Tibial artery (tissue), 4 donors: ENCODE data around the gene PDIA5.

Source experiments
- DNase-seq, 2 donors: peaks; one replicate each; pipeline ENCODE4 v3.0.0-alpha.2; 2019
- H3K27ac ChIP-seq, 2 donors: fragments of 200-600 bp; sonication (generic) in 1 of 2; 1 replicate in 1 of 2; 2 replicates in 1 of 2; pipeline ENCODE4 v1.5.1; 2018 to 2019; ENCODE audit warnings: mild to moderate bottlenecking in 1 of 2
- H3K27me3 ChIP-seq, 2 donors: fragments of 200-600 bp; sonication (generic) in 1 of 2; one replicate each; pipeline versions ENCODE4 v1.5.1 to v1.6.0; 2016 to 2019
- H3K36me3 ChIP-seq, 3 donors: fragments of 200-600 bp; sonication (generic) in 2 of 3; one replicate each; pipeline ENCODE4 v1.5.1; 2016 to 2019; ENCODE audit warnings: mild to moderate bottlenecking in 2 of 3
- H3K4me1 ChIP-seq, 4 donors: fragments of 200-600 bp; sonication (generic) in 2 of 4; 1 replicate in 3 of 4; 2 replicates in 1 of 4; pipeline ENCODE4 v1.5.1; 2016 to 2019
- H3K4me3 ChIP-seq, 2 donors: fragments of 200-600 bp; sonication (generic) in 1 of 2; 1 replicate in 1 of 2; 2 replicates in 1 of 2; pipeline ENCODE4 v1.5.1; 2018 to 2019; ENCODE audit warnings: mild to moderate bottlenecking in 2 of 2
- H3K9me3 ChIP-seq, 3 donors: fragments of 200-600 bp; sonication (generic) in 1 of 3; one replicate each; pipeline ENCODE4 v1.5.1; 2016 to 2019
- intact Hi-C: fragments of 100-400 bp; cut with DNase I; formaldehyde crosslinking; loops from one replicate; pipeline ENCODE4 v1.15.0; 2023; ENCODE audit warnings: low total_unique reads
- TF ChIP-seq, protein P1 (sequence below), 2 experiments: fragments of 200-600 bp in 1 of 2; fragments of 450-650 bp in 1 of 2; IDR thresholded peaks; one replicate each; pipeline ENCODE4 v1.5.1; 2017 to 2019; ENCODE audit warnings: antibody characterized with exemption in 2 of 2, mild to moderate bottlenecking in 1 of 2, moderate library complexity in 1 of 2

The PDIA5 gene

DNA sequence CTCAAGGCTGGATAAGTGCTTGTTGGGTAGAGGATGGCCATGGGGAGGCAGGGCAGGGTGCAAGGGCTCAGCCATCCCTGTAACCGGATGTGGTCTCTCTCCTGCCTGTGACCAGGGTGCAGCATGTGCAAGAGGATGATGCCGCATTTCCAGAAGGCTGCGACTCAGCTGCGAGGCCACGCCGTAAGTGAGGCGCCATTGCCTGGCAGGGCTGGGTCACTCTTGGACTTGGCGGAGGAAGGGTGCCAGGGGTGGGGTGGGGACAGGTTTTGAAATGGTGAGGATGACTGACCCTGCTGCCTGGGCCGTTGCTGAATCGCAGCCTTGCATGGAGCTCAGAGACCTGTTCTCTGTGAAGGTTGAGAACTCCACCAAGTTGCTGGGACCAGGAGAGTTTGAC lies 49.3 kb downstream of the PDIA5 start:
- Histone ChIP-seq H3K9me3 (no peaks in the 10 kb centered on the region), H3K4me3 (no peak overlapping the region), H3K27ac (no peak overlapping the region), H3K36me3 (peaks cover 0 to 78% (median 50%) of the 10 kb centered on the region in 3 donors), H3K27me3 (no peaks in the 10 kb centered on the region), H3K4me1 (peaks cover 0 to 9% (median 0%) of the 10 kb centered on the region in 4 donors)
- intact Hi-C loops: no loop called here
- TF ChIP-seq, protein P1, sequence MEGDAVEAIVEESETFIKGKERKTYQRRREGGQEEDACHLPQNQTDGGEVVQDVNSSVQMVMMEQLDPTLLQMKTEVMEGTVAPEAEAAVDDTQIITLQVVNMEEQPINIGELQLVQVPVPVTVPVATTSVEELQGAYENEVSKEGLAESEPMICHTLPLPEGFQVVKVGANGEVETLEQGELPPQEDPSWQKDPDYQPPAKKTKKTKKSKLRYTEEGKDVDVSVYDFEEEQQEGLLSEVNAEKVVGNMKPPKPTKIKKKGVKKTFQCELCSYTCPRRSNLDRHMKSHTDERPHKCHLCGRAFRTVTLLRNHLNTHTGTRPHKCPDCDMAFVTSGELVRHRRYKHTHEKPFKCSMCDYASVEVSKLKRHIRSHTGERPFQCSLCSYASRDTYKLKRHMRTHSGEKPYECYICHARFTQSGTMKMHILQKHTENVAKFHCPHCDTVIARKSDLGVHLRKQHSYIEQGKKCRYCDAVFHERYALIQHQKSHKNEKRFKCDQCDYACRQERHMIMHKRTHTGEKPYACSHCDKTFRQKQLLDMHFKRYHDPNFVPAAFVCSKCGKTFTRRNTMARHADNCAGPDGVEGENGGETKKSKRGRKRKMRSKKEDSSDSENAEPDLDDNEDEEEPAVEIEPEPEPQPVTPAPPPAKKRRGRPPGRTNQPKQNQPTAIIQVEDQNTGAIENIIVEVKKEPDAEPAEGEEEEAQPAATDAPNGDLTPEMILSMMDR (IDR thresholded peaks at IDR 0.05): no peak
- DNase-seq: no peak

DNA sequence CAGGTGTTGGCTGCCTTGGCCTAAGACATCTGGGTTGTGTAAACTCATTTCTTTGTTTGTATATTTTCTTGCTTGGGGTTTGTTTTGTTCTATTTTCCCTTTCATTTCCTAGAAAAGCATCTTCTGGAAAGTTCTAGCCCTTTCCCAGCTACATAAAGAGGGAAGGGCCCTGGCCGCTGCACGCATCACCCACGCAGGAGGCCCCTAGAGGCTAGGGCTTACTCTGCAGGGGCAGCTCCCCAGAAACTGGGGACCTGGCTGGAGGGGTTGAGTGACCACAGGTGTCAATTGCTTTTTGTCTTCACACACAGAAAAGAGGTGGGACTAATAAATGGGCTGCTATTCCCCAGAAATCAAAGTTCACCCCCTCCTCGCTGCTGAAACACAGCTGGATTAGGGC lies 52.6 kb downstream of the PDIA5 start:
- intact Hi-C loops: no loop called here
- no peaks in the 10 kb centered on the region for H3K9me3 ChIP-seq
- no peaks in the 10 kb centered on the region for H3K27me3 ChIP-seq
- DNase-seq: peak in 1 of 2 donors; percentile 9
- TF ChIP-seq, protein P1 (IDR thresholded peaks at IDR 0.05): no peak
- peaks cover 9 to 71% (median 41%) of the 10 kb centered on the region in 3 donors for H3K36me3 ChIP-seq
- no peak overlapping the region for H3K4me3 ChIP-seq
- H3K4me1 ChIP-seq: peaks cover 0 to 23% (median 6%) of the 10 kb centered on the region in 4 donors
- H3K27ac ChIP-seq: no peak overlapping the region

DNA sequence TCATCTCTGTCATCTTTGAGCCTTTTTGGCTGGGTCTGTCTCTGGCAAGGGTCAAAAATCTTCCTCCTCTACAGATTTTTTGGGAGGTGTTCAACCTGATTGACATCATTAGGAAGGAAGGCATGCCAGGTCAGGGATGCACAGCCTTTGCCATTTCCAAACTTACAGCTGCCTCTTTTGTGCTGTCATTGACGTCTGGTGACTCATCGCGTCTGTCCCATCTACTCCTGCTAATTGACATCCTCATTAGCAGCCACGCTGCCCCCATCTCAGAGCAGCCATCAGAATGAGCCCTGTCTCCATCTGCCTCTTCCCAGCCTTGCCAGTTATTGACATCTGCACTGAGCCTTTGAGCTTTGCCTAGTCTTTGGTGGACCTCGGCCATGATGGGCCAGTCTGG lies 53.0 kb downstream of the PDIA5 start:
- TF ChIP-seq, protein P1 (IDR thresholded peaks at IDR 0.05): no peak
- intact Hi-C loops: no loop called here
- peak in 1 of 2 donors; percentile 39 for DNase-seq
- no peaks in the 10 kb centered on the region for H3K27me3 ChIP-seq
- H3K36me3 ChIP-seq: peaks cover 14 to 71% (median 44%) of the 10 kb centered on the region in 3 donors
- H3K4me3 ChIP-seq: no peak overlapping the region
- H3K4me1 ChIP-seq: peaks cover 0 to 23% (median 6%) of the 10 kb centered on the region in 4 donors
- no peak overlapping the region for H3K27ac ChIP-seq
- no peaks in the 10 kb centered on the region for H3K9me3 ChIP-seq

DNA sequence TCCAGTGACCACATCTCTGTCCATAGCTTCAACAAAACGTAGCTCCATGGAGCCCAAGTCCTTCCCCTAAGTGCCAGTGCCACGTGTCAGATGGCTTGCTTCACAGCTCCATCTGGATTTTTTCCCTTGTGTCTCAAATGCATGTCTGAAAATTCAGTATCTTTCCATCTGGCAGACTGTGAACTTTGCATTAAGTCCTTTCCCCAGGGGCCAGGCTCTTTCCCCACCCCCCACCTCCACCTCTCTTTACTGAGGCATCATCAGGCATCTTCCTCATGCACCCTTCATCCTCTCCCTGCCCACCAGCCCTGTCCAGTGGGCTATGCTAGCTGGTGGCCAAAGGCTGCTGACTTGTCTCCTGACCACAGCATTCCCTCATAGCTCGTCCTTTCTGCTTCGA lies 53.7 kb downstream of the PDIA5 start:
- Histone ChIP-seq H3K27me3 (no peaks in the 10 kb centered on the region), H3K4me3 (no peak overlapping the region), H3K4me1 (peaks cover 0 to 23% (median 6%) of the 10 kb centered on the region in 4 donors), H3K9me3 (no peaks in the 10 kb centered on the region), H3K36me3 (peaks cover 21 to 71% (median 43%) of the 10 kb centered on the region in 3 donors), H3K27ac (no peak overlapping the region)
- DNase-seq: peak in 1 of 2 donors; percentile 40
- intact Hi-C loops: no loop called here
- TF ChIP-seq, protein P1 (IDR thresholded peaks at IDR 0.05): no peak

DNA sequence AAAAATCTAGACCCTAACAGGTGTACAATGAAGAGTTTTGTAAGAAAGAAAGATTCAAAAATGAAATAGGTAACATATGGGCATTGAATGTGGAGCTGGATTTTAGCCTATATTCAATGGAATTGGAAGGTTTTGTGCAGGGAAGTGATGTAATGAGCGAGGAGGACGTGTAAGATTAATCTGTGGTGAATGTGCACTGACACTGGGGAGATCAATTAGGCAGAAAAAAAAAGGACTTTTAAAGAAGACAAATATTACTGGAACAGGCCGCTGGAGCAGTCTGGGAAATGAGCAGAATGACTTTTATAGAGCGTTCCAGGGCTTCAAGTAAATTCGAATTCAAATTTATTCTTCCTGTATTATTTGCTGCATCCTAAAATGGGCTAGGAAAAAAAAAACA lies 55.2 kb downstream of the PDIA5 start:
- intact Hi-C loops: no loop called here
- H3K9me3 ChIP-seq: no peaks in the 10 kb centered on the region
- H3K27ac ChIP-seq: peak overlapping the region in 1 of 2 donors; percentile 34
- TF ChIP-seq, protein P1 (IDR thresholded peaks at IDR 0.05): no peak
- H3K27me3 ChIP-seq: no peaks in the 10 kb centered on the region
- DNase-seq: no peak
- peaks cover 24 to 69% (median 30%) of the 10 kb centered on the region in 3 donors for H3K36me3 ChIP-seq
- H3K4me3 ChIP-seq: no peak overlapping the region
- peaks cover 0 to 23% (median 6%) of the 10 kb centered on the region in 4 donors for H3K4me1 ChIP-seq
